HL-60 (cell line): ENCODE data around the gene GABARAPL2.

Experiments used
- DNase-seq, 2 experiments: peaks; one replicate each; pipeline ENCODE4 v3.0.0-alpha.2; 2010 to 2020; ENCODE audit warnings: low read depth in 1 of 2, low spot score in 1 of 2
- H3K27ac ChIP-seq: fragments of 250-450 bp; sonication (Bioruptor Pico); replicated peaks from 2 replicates; pipeline ENCODE4 v1.5.1; 2020; ENCODE audit warnings: mild to moderate bottlenecking, moderate library complexity
- H3K27me3 ChIP-seq: fragments of 250-450 bp; sonication (Bioruptor Pico); 2 replicates; pipeline ENCODE4 v1.5.1; 2021; ENCODE audit warnings: mild to moderate bottlenecking, moderate library complexity; ENCODE audit not compliant: insufficient read depth, poor library complexity, severe bottlenecking
- H3K4me3 ChIP-seq: replicated peaks from 2 replicates; pipeline ENCODE4 v1.5.1; 2011; ENCODE audit warnings: mild to moderate bottlenecking, control low read depth, low read length; ENCODE audit not compliant: insufficient read depth
- GABPA ChIP-seq: IDR thresholded peaks from 2 replicates; pipeline ENCODE4 v1.6.1; 2012; ENCODE audit warnings: low read depth
- POLR2AphosphoS5 ChIP-seq: IDR thresholded peaks from 2 replicates; pipeline ENCODE4 v1.6.1; 2012; ENCODE audit warnings: low read depth
- SPI1 ChIP-seq: IDR thresholded peaks from 2 replicates; pipeline ENCODE4 v1.6.1; 2012; ENCODE audit warnings: low read depth, mild to moderate bottlenecking, borderline replicate concordance
- TF ChIP-seq, protein P1 (sequence below): IDR thresholded peaks from 2 replicates; pipeline ENCODE4 v1.6.1; 2012; ENCODE audit warnings: low read depth; ENCODE audit not compliant: insufficient replicate concordance
- TF ChIP-seq, protein P2 (sequence below): IDR thresholded peaks from one replicate; pipeline ENCODE4 v1.5.1; 2011; ENCODE audit warnings: low read length, control low read depth, inconsistent platforms; ENCODE audit not compliant: insufficient read depth

Gene GABARAPL2

DNA sequence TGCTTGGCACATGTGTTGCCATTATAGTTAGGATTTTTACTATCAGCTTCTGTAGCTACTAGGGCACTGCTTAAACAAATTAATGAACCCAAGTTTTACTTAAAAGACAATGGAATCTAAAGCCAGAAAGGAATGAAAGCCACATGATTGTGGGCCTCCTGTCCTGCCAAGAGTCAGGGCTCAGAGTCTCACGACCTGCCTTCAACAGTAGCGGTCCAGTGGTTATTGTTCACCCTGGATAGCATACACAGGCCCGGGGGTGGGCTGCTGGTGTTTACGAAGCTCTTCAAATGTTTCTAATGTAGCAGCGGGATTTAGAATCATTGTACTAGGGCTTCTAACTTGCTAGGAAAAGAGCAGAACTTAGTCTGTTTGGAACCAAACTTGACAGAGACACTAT, 7.8 kb downstream of the GABARAPL2 start:
- no peak overlapping the region for H3K4me3 ChIP-seq
- TF ChIP-seq POLR2AphosphoS5 (no peak), SPI1 (no peak), GABPA (no peak)
- TF ChIP-seq, protein P1, sequence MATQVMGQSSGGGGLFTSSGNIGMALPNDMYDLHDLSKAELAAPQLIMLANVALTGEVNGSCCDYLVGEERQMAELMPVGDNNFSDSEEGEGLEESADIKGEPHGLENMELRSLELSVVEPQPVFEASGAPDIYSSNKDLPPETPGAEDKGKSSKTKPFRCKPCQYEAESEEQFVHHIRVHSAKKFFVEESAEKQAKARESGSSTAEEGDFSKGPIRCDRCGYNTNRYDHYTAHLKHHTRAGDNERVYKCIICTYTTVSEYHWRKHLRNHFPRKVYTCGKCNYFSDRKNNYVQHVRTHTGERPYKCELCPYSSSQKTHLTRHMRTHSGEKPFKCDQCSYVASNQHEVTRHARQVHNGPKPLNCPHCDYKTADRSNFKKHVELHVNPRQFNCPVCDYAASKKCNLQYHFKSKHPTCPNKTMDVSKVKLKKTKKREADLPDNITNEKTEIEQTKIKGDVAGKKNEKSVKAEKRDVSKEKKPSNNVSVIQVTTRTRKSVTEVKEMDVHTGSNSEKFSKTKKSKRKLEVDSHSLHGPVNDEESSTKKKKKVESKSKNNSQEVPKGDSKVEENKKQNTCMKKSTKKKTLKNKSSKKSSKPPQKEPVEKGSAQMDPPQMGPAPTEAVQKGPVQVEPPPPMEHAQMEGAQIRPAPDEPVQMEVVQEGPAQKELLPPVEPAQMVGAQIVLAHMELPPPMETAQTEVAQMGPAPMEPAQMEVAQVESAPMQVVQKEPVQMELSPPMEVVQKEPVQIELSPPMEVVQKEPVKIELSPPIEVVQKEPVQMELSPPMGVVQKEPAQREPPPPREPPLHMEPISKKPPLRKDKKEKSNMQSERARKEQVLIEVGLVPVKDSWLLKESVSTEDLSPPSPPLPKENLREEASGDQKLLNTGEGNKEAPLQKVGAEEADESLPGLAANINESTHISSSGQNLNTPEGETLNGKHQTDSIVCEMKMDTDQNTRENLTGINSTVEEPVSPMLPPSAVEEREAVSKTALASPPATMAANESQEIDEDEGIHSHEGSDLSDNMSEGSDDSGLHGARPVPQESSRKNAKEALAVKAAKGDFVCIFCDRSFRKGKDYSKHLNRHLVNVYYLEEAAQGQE = no peak
- TF ChIP-seq, protein P2, sequence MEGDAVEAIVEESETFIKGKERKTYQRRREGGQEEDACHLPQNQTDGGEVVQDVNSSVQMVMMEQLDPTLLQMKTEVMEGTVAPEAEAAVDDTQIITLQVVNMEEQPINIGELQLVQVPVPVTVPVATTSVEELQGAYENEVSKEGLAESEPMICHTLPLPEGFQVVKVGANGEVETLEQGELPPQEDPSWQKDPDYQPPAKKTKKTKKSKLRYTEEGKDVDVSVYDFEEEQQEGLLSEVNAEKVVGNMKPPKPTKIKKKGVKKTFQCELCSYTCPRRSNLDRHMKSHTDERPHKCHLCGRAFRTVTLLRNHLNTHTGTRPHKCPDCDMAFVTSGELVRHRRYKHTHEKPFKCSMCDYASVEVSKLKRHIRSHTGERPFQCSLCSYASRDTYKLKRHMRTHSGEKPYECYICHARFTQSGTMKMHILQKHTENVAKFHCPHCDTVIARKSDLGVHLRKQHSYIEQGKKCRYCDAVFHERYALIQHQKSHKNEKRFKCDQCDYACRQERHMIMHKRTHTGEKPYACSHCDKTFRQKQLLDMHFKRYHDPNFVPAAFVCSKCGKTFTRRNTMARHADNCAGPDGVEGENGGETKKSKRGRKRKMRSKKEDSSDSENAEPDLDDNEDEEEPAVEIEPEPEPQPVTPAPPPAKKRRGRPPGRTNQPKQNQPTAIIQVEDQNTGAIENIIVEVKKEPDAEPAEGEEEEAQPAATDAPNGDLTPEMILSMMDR = no peak
- DNase-seq = no peak
- no peak overlapping the region for H3K27ac ChIP-seq
- H3K27me3 ChIP-seq = no peaks in the 10 kb centered on the region

DNA sequence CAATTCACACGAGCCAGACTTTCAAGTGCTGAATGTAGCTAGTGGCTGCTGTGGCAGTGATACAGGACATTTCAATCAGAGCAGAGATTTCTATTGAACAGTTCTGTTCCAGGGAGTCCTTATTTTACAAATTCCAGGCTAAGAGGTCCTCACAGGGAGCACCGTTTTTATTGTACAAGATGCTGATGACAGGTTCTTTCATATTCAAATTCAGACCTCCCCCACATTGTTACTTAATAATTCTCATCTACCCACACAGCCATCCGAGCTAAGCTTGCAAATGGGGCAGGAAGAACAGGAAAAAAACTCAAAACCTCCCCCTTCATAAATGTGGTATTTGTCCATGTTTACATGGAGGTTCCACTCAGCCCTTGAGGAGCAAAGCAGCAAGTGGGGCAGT, 9.8 kb downstream of the GABARAPL2 start:
- Histone ChIP-seq H3K4me3 (no peak overlapping the region), H3K27ac (no peak overlapping the region), H3K27me3 (no peaks in the 10 kb centered on the region)
- no peak for DNase-seq
- TF ChIP-seq GABPA = no peak
- TF ChIP-seq, protein P1 = no peak
- TF ChIP-seq SPI1 = no peak
- no peak for TF ChIP-seq POLR2AphosphoS5
- TF ChIP-seq, protein P2 = no peak

DNA sequence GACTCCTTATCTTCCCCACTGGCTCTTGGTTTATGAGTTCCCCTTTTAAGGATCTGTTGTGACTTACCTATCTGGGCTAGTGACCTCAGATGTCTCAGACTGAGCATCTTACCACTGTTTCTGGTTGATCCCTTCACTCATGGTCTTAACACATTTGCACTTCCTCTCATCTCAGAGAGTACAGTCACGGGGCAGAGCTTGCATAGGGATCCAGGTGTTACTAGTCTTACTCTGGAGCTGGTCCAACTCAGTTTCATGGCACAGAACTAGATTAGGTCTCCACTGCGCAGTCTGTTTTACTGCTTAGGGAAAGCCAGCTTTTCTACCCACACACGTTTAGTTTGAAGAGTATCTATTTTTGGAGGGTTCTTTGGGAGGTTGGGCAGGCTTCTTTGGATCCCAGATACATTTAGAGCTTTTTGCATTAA, 10.2 kb downstream of the GABARAPL2 start:
- H3K27ac ChIP-seq = no peak overlapping the region
- TF ChIP-seq SPI1 (0 out of 2 replicates have a peak, but pooled peaks have one; percentile 12), POLR2AphosphoS5 (no peak), GABPA (no peak)
- TF ChIP-seq, protein P1 = no peak
- TF ChIP-seq, protein P2 = no peak
- no peak overlapping the region for H3K4me3 ChIP-seq
- DNase-seq = no peak
- H3K27me3 ChIP-seq = no peaks in the 10 kb centered on the region
